ENCODE results near the gene ZMYND8.

The ZMYND8 gene

GRCh38 chr20:47211036-47211435, 145.5 kb downstream of the ZMYND8 start:
- H3K4me1 ChIP-seq (ENCODE audit: low read length): no peaks in the 10 kb centered on the region
- H3K9me2 ChIP-seq (replicated peaks; ENCODE audit: insufficient read depth, low read length): no peaks in the 10 kb centered on the region
- no peak overlapping the region for H3K4me2 ChIP-seq (ENCODE audit: low read depth, low read length)
- H3K4me3 ChIP-seq (ENCODE audit: low read length): no peak overlapping the region
- DNase-seq: no peak
- no peaks in the 10 kb centered on the region for H3K9me3 ChIP-seq (replicated peaks; ENCODE audit: insufficient read depth, low read length)
- no peak overlapping the region for H3K27ac ChIP-seq (ENCODE audit: low read length)
- peaks cover 26% of the 10 kb centered on the region for H3K36me3 ChIP-seq (replicated peaks; ENCODE audit: insufficient read depth, low read length)
- H4K20me1 ChIP-seq (ENCODE audit: insufficient read depth, low read length): no peaks in the 10 kb centered on the region
- H3F3A ChIP-seq (ENCODE audit: insufficient read depth, low read length): no peaks in the 10 kb centered on the region
- H2AFZ ChIP-seq (ENCODE audit: low read length): no peak overlapping the region
- TF ChIP-seq CTCF (IDR thresholded peaks at IDR 0.05; ENCODE audit: low read length) (no peak), EZH2phosphoT487 (IDR thresholded peaks at IDR 0.05; ENCODE audit: low read length) (no peak), EZH2 (optimal IDR thresholded peaks at IDR 0.05; ENCODE audit: low read depth, low read length) (no peak)
- no peak overlapping the region for H3K9ac ChIP-seq (ENCODE audit: low read length)
- H3K79me2 ChIP-seq (ENCODE audit: low read length): peaks cover 26% of the 10 kb centered on the region; the same call in 1 of the 2 replicates
- no peaks in the 10 kb centered on the region for H3K27me3 ChIP-seq (replicated peaks; ENCODE audit: insufficient read depth, low read length)

GRCh38 chr20:47210470-47210869, 146.0 kb downstream of the ZMYND8 start:
- H2AFZ ChIP-seq (ENCODE audit: low read length): no peak overlapping the region
- peaks cover 22% of the 10 kb centered on the region for H3K36me3 ChIP-seq (replicated peaks; ENCODE audit: insufficient read depth, low read length)
- H4K20me1 ChIP-seq (ENCODE audit: insufficient read depth, low read length): no peaks in the 10 kb centered on the region
- H3F3A ChIP-seq (ENCODE audit: insufficient read depth, low read length): no peaks in the 10 kb centered on the region
- no peaks in the 10 kb centered on the region for H3K4me1 ChIP-seq (ENCODE audit: low read length)
- no peaks in the 10 kb centered on the region for H3K9me3 ChIP-seq (replicated peaks; ENCODE audit: insufficient read depth, low read length)
- H3K4me2 ChIP-seq (ENCODE audit: low read depth, low read length): no peak overlapping the region
- peaks cover 20% of the 10 kb centered on the region; the same call in 1 of the 2 replicates for H3K79me2 ChIP-seq (ENCODE audit: low read length)
- no peaks in the 10 kb centered on the region for H3K27me3 ChIP-seq (replicated peaks; ENCODE audit: insufficient read depth, low read length)
- no peak overlapping the region for H3K4me3 ChIP-seq (ENCODE audit: low read length)
- H3K27ac ChIP-seq (ENCODE audit: low read length): no peak overlapping the region
- no peak overlapping the region for H3K9ac ChIP-seq (ENCODE audit: low read length)
- H3K9me2 ChIP-seq (replicated peaks; ENCODE audit: insufficient read depth, low read length): no peaks in the 10 kb centered on the region
- no peak for TF ChIP-seq EZH2 (optimal IDR thresholded peaks at IDR 0.05; ENCODE audit: low read depth, low read length)
- no peak for TF ChIP-seq EZH2phosphoT487 (IDR thresholded peaks at IDR 0.05; ENCODE audit: low read length)
- no peak for TF ChIP-seq CTCF (IDR thresholded peaks at IDR 0.05; ENCODE audit: low read length)
- DNase-seq: no peak

- Histone ChIP-seq H3K27ac (ENCODE audit: low read length) (no peak overlapping the region), H3K4me3 (ENCODE audit: low read length) (no peak overlapping the region), H3K4me1 (ENCODE audit: low read length) (no peaks in the 10 kb centered on the region), H2AFZ (ENCODE audit: low read length) (no peak overlapping the region), H3K4me2 (ENCODE audit: low read depth, low read length) (no peak overlapping the region), H3K9ac (ENCODE audit: low read length) (no peak overlapping the region), H4K20me1 (ENCODE audit: insufficient read depth, low read length) (no peaks in the 10 kb centered on the region), H3K9me3 (replicated peaks; ENCODE audit: insufficient read depth, low read length) (no peaks in the 10 kb centered on the region), H3K36me3 (replicated peaks; ENCODE audit: insufficient read depth, low read length) (peaks cover 22% of the 10 kb centered on the region), H3F3A (ENCODE audit: insufficient read depth, low read length) (no peaks in the 10 kb centered on the region), H3K27me3 (replicated peaks; ENCODE audit: insufficient read depth, low read length) (no peaks in the 10 kb centered on the region), H3K79me2 (ENCODE audit: low read length) (peaks cover 18% of the 10 kb centered on the region; the same call in 1 of the 2 replicates), H3K9me2 (replicated peaks; ENCODE audit: insufficient read depth, low read length) (no peaks in the 10 kb centered on the region)
- no peak for TF ChIP-seq EZH2phosphoT487 (IDR thresholded peaks at IDR 0.05; ENCODE audit: low read length)
- no peak for TF ChIP-seq EZH2 (optimal IDR thresholded peaks at IDR 0.05; ENCODE audit: low read depth, low read length)
- no peak for TF ChIP-seq CTCF (IDR thresholded peaks at IDR 0.05; ENCODE audit: low read length)
- no peak for DNase-seq
These were observed 146.5 kb downstream of the ZMYND8 start for GRCh38 chr20:47209982-47210381.
